K562 (cell line): Measurements from ENCODE around the gene IL5. TPM values are rescaled to one million over a fixed set of nuclear protein-coding genes. Genes with fewer than 3 reads are reported as not detected.

Experiments used
- GATAD2B ChIP-seq: fragments of 450-650 bp; IDR thresholded peaks from 2 replicates; pipeline ENCODE4 v1.6.1; 2017; ENCODE audit warnings: mild to moderate bottlenecking, borderline replicate concordance
- HDGF ChIP-seq: fragments of 450-650 bp; IDR thresholded peaks from 2 replicates; pipeline ENCODE4 v1.6.1; 2016
- HMGXB4 ChIP-seq: sonication (generic); formaldehyde crosslinking; IDR thresholded peaks from 2 replicates; pipeline ENCODE4 v1.8.1; 2023; ENCODE audit warnings: mild to moderate bottlenecking, missing genetic modification reagents
- JUND ChIP-seq, 2 experiments: IDR thresholded peaks; 2 replicates in 1 of 2; 3 replicates in 1 of 2; pipeline ENCODE4 v1.6.1; 2011; ENCODE audit warnings: borderline replicate concordance in 2 of 2, low read depth in 2 of 2, low read length in 2 of 2, improper control_type of control experiment in 1 of 2, missing biosample characterization in 1 of 2, missing genetic modification characterization in 1 of 2, missing genetic modification reagents in 1 of 2
- MAZ ChIP-seq, 2 experiments: fragments of 450-650 bp in 1 of 2; sonication (generic) in 1 of 2; formaldehyde crosslinking; IDR thresholded peaks in 1 of 2; conservative IDR thresholded peaks in 1 of 2; 2 replicates each; pipeline versions ENCODE4 v1.4.0 to v1.5.0; 2020; ENCODE audit warnings: mild to moderate bottlenecking in 1 of 2, missing genetic modification reagents in 1 of 2
- MCM2 ChIP-seq: fragments of 450-650 bp; IDR thresholded peaks from 2 replicates; pipeline ENCODE4 v1.6.1; 2017; ENCODE audit warnings: low read depth, mild to moderate bottlenecking
- NR2C2 ChIP-seq, 2 experiments: fragments of 200-800 bp in 1 of 2; sonication (Bioruptor generic) in 1 of 2; sonication (generic) in 1 of 2; formaldehyde crosslinking in 1 of 2; IDR thresholded peaks; 2 replicates each; pipeline versions ENCODE4 v1.6.1 to v1.8.0; 2016 to 2022; ENCODE audit warnings: mild to moderate bottlenecking in 1 of 2, missing compliant biosample characterization in 1 of 2, missing genetic modification characterization in 1 of 2, missing genetic modification reagents in 1 of 2
- REST ChIP-seq, 2 experiments: fragments of 450-650 bp; formaldehyde crosslinking in 1 of 2; IDR thresholded peaks; 2 replicates each; pipeline versions ENCODE4 v1.4.0 to v1.6.1; 2014 to 2020; ENCODE audit warnings: mild to moderate bottlenecking in 2 of 2, borderline replicate concordance in 1 of 2, low read depth in 1 of 2
- ZBTB17 ChIP-seq: fragments of 450-650 bp; formaldehyde crosslinking; IDR thresholded peaks from 2 replicates; pipeline ENCODE4 v1.4.0; 2020; ENCODE audit warnings: mild to moderate bottlenecking
- ZFX ChIP-seq: sonication (generic); formaldehyde crosslinking; IDR thresholded peaks from 2 replicates; pipeline ENCODE4 v1.8.0; 2022; ENCODE audit warnings: mild to moderate bottlenecking, missing genetic modification reagents, moderate library complexity
- ZMIZ1 ChIP-seq, 2 experiments: fragments of 150-350 bp in 1 of 2; IDR thresholded peaks; 2 replicates each; pipeline ENCODE4 v1.6.1; 2012 to 2016; ENCODE audit warnings: low read depth in 2 of 2, low read length in 2 of 2, mild to moderate bottlenecking in 1 of 2, moderate library complexity in 1 of 2
- polyA plus RNA-seq, 8 experiments: library from polyadenylated mRNA; depleted of rRNA in 4 of 8; stranded (reverse) in 5 of 8; unstranded in 3 of 8; fragments of >200 nt; fragmentation: Nextera tagmentation in 2 of 8; fragmentation: Illumina TruSeq in 1 of 8; extraction: Ambion mirVana in 2 of 8; extraction: Trizol in 1 of 8; gene quantifications; 2 replicates each; pipeline versions ENCODE4 v1.2.1 to v1.2.3, GENCODE V29; 2011 to 2014; ENCODE audit warnings: inconsistent platforms in 1 of 8, missing spikeins in 1 of 8
- total RNA-seq, 7 experiments: library from RNA; depleted of rRNA in 6 of 7; stranded (reverse); fragments of >200 nt in 6 of 7; fragmentation: Illumina TruSeq in 2 of 7; extraction: Trizol in 2 of 7; gene quantifications; 2 replicates each; pipeline versions ENCODE4 v1.2.1 to v1.2.3, GENCODE V29; 2011 to 2021; ENCODE audit warnings: low replicate concordance in 1 of 7

Gene IL5
- total and polyA plus RNA-seq, 9 of the 15 experiments (the other 6 are each of a cell fraction or from before 2014, with no cell fraction given): 0.44 TPM; not detected in 8

GRCh38 chr5:132500931-132501628 is 42.2 kb downstream of the IL5 start (continued):
- TF ChIP-seq GATAD2B: 0 out of 2 replicates have a peak, but pooled peaks have one; percentile 25
- TF ChIP-seq NR2C2 (CRISPR knock-in tag; IDR thresholded peaks at IDR 0.05): no peak
- TF ChIP-seq NR2C2 (tag; IDR thresholded peaks at IDR 0.05): no peak; the same call in 1 of the 2 replicates
- TF ChIP-seq ZFX (CRISPR knock-in tag): peak; percentile 38; the same call in 1 of the 2 replicates
- TF ChIP-seq ZMIZ1 (IDR thresholded peaks at IDR 0.05; ENCODE audit: low read depth in 2 of 2, low read length in 2 of 2): peak in 1 of 2 experiments; percentile 28; a peak in 1 of 4 replicates
- TF ChIP-seq HMGXB4: no peak
- no peak for TF ChIP-seq MCM2
- 0 out of 2 replicates have a peak, but pooled peaks have one; percentile 29 for TF ChIP-seq JUND (IDR thresholded peaks at IDR 0.05; ENCODE audit: borderline replicate concordance, low read depth, low read length)
- no peak for TF ChIP-seq JUND (tag; IDR thresholded peaks at IDR 0.05; ENCODE audit: borderline replicate concordance, low read depth, low read length)
- TF ChIP-seq MAZ (CRISPR knock-in tag; conservative IDR thresholded peaks at IDR 0.05 in 1 of 2, IDR thresholded peaks at IDR 0.05 in 1 of 2): peak; percentile 59 to 79; a peak in 2 of 4 replicates
- peak; percentile 94 for TF ChIP-seq REST (IDR thresholded peaks at IDR 0.05; ENCODE audit: borderline replicate concordance)
- no peak for TF ChIP-seq REST (CRISPR knock-in tag; IDR thresholded peaks at IDR 0.05; ENCODE audit: low read depth)
- 0 out of 2 replicates have a peak, but pooled peaks have one; percentile 28 for TF ChIP-seq HDGF
- TF ChIP-seq ZBTB17 (CRISPR knock-in tag): 0 out of 2 replicates have a peak, but pooled peaks have one; percentile 49
